GM20000 (cell line): Measurements from ENCODE around the gene C4orf51.
"Not testable (repeated sequence)": the region's sequence is repeated elsewhere in the genome, so short reads cannot be mapped to it uniquely, and the experiment has no call there.

ENCODE experiments used
- DNase-seq: peaks from one replicate; pipeline ENCODE4 v3.0.0; 2012; ENCODE audit warnings: low spot score
- CTCF ChIP-seq: IDR thresholded peaks from 2 replicates; pipeline ENCODE4 v1.5.1; 2012; ENCODE audit warnings: mild to moderate bottlenecking, control low read depth; ENCODE audit errors: extremely low read depth, missing control alignments

The C4orf51 gene

DNA sequence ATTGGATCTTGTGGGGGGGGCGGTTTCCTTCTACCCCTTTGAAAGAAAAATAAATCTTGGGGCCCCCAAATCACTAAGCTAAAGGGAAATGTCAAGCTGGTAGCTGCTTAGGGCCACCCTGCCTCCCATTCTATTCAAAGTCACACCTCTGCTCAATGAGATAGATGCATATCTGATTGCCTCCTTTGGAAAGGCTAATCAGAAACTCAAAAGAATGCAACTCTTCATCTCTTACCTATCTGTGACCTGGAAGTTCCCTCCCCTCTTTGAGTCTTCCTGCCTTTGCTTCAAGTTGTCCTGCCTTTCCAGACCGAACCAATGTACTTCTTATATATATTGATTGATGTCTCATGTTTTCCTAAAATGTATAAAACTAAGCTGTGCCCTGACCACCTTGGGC is 7.0 kb downstream of the C4orf51 start:
- no peak for TF ChIP-seq CTCF
- no peak for DNase-seq

GRCh38 chr4:145690610-145691009 is 10.7 kb downstream of the C4orf51 start:
- DNase-seq: no peak
- no peak for TF ChIP-seq CTCF

DNA sequence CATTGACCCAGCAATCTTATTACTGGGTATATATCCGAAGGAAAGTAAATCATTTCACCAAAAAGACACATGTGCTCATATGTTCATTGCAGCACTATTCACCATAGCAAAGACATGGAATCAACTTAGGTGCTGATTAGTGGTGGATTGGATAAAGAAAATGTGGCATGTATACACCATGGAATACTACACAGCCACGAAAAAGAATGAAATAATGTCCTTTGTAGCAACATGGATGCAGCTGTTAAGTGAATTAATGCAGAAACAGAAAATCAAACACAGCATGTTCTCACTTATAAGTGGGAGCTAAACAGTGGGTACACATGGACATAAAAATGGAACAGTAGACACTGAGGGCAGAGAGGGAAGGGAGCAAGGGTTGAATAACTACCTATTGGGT is 11.5 kb downstream of the C4orf51 start:
- DNase-seq: not testable (repeated sequence)

DNA sequence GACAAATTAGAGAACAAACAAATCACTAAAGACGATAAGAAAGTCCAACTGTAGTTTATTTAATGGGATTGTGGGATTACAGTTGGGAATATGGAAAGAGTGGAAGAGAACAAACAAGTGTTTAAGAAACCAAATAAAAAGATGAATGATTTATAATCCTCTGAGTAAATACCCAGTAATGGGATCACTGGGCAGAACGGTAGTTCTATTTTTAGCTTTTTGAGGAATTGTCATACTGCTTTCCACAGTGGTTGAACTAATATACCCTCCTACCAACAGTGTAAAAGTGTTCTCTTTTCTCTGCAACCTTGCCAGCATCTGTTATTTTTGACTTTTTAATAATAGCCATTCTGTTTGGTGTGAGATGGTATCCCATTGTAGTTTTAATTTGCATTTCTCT is 15.0 kb downstream of the C4orf51 start:
- DNase-seq: no peak
- no peak for TF ChIP-seq CTCF

- no peak for DNase-seq
- no peak for TF ChIP-seq CTCF
Observed at GRCh38 chr4:145697332-145697731, 17.4 kb downstream of the C4orf51 start.

- no peak for TF ChIP-seq CTCF
- DNase-seq: no peak
Observed at GRCh38 chr4:145698507-145698906, 18.6 kb downstream of the C4orf51 start.

- DNase-seq: no peak
Observed at GRCh38 chr4:145703850-145704497, 24.0 kb downstream of the C4orf51 start.

More at GRCh38 chr4:145703850-145704497, 24.0 kb downstream of the C4orf51 start:
- no peak for TF ChIP-seq CTCF
